NT2/D1 (cell line): Measurements from ENCODE around the gene LPCAT2.
A peak's percentile ranks its signal among the peaks of the same experiment; 100 is the strongest.

ENCODE experiments used
- DNase-seq: peaks from one replicate; pipeline ENCODE4 v3.0.0-alpha.2; 2011; ENCODE audit warnings: low read depth, low spot score
- H3K27me3 ChIP-seq: 2 replicates; pipeline ENCODE4 v1.6.0; 2011; ENCODE audit warnings: mild to moderate bottlenecking; ENCODE audit not compliant: insufficient read length, insufficient read depth
- H3K36me3 ChIP-seq: 2 replicates; pipeline ENCODE4 v1.6.1; 2011; ENCODE audit warnings: mild to moderate bottlenecking, low read length, mixed read lengths; ENCODE audit not compliant: insufficient read depth, insufficient read length
- H3K4me1 ChIP-seq: 2 replicates; pipeline ENCODE4 v1.5.1; 2011; ENCODE audit not compliant: insufficient read depth, insufficient read length
- H3K4me3 ChIP-seq: 2 replicates; pipeline ENCODE4 v1.5.1; 2011; ENCODE audit warnings: low read depth; ENCODE audit not compliant: insufficient read length
- H3K9ac ChIP-seq: 2 replicates; pipeline ENCODE4 v1.6.0; 2011; ENCODE audit warnings: low read depth; ENCODE audit not compliant: insufficient read length
- H3K9me3 ChIP-seq: 2 replicates; pipeline ENCODE4 v1.5.1; 2011; ENCODE audit warnings: mild to moderate bottlenecking, low read length; ENCODE audit not compliant: insufficient read depth
- SUZ12 ChIP-seq: IDR thresholded peaks from 2 replicates; pipeline ENCODE4 v1.6.1; 2011; ENCODE audit not compliant: insufficient read length, insufficient read depth; ENCODE audit errors: extremely low read depth
- YY1 ChIP-seq: IDR thresholded peaks from 2 replicates; pipeline ENCODE4 v1.6.1; 2011; ENCODE audit not compliant: insufficient read length, insufficient read depth
- ZNF274 ChIP-seq: IDR thresholded peaks from 2 replicates; pipeline ENCODE4 v1.6.1; 2011; ENCODE audit warnings: mild to moderate bottlenecking, low read depth, low read length

The LPCAT2 gene

GRCh38 chr16:55628306-55628968, 119.6 kb downstream of the LPCAT2 start:
- H3K4me3 ChIP-seq = no peak overlapping the region
- peaks cover 6% of the 10 kb centered on the region for H3K27me3 ChIP-seq
- no peak overlapping the region for H3K9ac ChIP-seq
- TF ChIP-seq ZNF274 = no peak
- TF ChIP-seq SUZ12 = no peak
- no peak for TF ChIP-seq YY1
- H3K4me1 ChIP-seq = peaks cover 5% of the 10 kb centered on the region
- H3K36me3 ChIP-seq = no peaks in the 10 kb centered on the region
- peak; percentile 44 for DNase-seq
- H3K9me3 ChIP-seq = peaks cover 53% of the 10 kb centered on the region

- Histone ChIP-seq H3K9me3 (peaks cover 63% of the 10 kb centered on the region), H3K27me3 (peaks cover 6% of the 10 kb centered on the region), H3K4me3 (no peak overlapping the region), H3K9ac (no peak overlapping the region), H3K36me3 (no peaks in the 10 kb centered on the region), H3K4me1 (peaks cover 2% of the 10 kb centered on the region)
- TF ChIP-seq YY1 (no peak), SUZ12 (no peak), ZNF274 (no peak)
- DNase-seq = no peak
Observed at GRCh38 chr16:55630774-55631173, 121.9 kb downstream of the LPCAT2 start.

- no peaks in the 10 kb centered on the region for H3K36me3 ChIP-seq
- H3K9me3 ChIP-seq = peaks cover 61% of the 10 kb centered on the region
- peaks cover 2% of the 10 kb centered on the region for H3K4me1 ChIP-seq
- no peaks in the 10 kb centered on the region for H3K27me3 ChIP-seq
- TF ChIP-seq YY1 = no peak
- no peak for TF ChIP-seq SUZ12
- no peak for TF ChIP-seq ZNF274
- H3K4me3 ChIP-seq = no peak overlapping the region
- H3K9ac ChIP-seq = no peak overlapping the region
- no peak for DNase-seq
Observed at GRCh38 chr16:55632259-55632658, 123.4 kb downstream of the LPCAT2 start.

- H3K9me3 ChIP-seq = peaks cover 50% of the 10 kb centered on the region
- TF ChIP-seq SUZ12 (no peak), ZNF274 (no peak), YY1 (no peak)
- no peaks in the 10 kb centered on the region for H3K36me3 ChIP-seq
- no peaks in the 10 kb centered on the region for H3K4me1 ChIP-seq
- no peaks in the 10 kb centered on the region for H3K27me3 ChIP-seq
- no peak overlapping the region for H3K9ac ChIP-seq
- no peak overlapping the region for H3K4me3 ChIP-seq
- no peak for DNase-seq
Observed at GRCh38 chr16:55634193-55634592, 125.3 kb downstream of the LPCAT2 start.
